ENCODE measurements around the gene CHCHD5. TPM values are rescaled to one million over a fixed set of nuclear protein-coding genes. Genes with fewer than 3 reads are reported as not detected.
"Not testable (repeated sequence)": the region's sequence is repeated elsewhere in the genome, so short reads cannot be mapped to it uniquely, and the experiment has no call there.

CHCHD5 gene
- polyA plus RNA-seq, 1 donor = 31.0 TPM

- no peak for DNase-seq (ENCODE audit: low read depth)
Observed at GRCh38 chr2:112585873-112586464, 1.6 kb downstream of the CHCHD5 start.

- DNase-seq (ENCODE audit: low read depth) = no peak
Observed at GRCh38 chr2:112588611-112589045, 4.2 kb downstream of the CHCHD5 start.

GRCh38 chr2:112591413-112591812 is 7.0 kb downstream of the CHCHD5 start:
- DNase-seq (ENCODE audit: low read depth) = no peak

- no peak for DNase-seq (ENCODE audit: low read depth)
Observed at GRCh38 chr2:112593736-112594135, 9.3 kb downstream of the CHCHD5 start.

- DNase-seq (ENCODE audit: low read depth) = no peak
Observed at GRCh38 chr2:112597537-112598322, 13.3 kb downstream of the CHCHD5 start.

DNA sequence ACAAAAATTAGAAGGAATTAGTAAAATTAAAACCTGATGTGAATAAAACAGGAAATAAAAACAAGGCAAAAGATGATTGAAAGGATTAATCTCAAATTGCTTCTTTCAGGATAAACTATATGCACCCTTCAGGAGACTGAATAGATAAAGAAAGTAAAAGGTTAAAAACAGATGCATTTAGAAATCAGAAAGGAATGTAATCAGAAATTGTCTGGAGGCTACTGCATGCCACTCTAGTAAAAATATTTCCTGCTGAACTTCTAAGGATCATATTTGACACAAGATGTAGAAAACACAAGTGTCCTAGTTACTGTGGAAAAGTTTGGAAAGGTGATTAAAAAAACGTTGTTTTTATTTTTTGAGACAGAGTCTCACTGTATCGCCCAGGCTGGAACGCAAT is 16.2 kb downstream of the CHCHD5 start:
- DNase-seq (ENCODE audit: low read depth) = no peak

- no peak for DNase-seq (ENCODE audit: low read depth)
Observed at GRCh38 chr2:112601754-112602153, 17.3 kb downstream of the CHCHD5 start.

DNA sequence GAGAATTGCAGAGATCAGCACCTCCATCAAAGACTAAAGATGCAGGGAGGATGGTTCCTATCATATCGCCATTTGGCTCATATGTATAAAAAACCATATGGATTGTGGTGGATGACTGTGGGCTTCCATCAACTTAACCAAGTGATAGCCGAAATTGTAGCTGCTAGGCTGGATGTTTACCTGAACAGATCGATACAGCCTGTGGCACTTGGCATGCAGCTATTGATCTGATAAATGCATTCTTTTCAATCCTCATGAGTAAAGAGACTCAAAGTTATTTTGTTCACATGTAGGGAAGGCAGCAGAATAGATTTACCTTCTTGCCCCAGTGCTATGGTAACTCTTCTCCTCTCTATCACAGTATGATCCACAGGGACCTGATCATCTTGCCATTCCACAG is 18.5 kb downstream of the CHCHD5 start:
- DNase-seq (ENCODE audit: low read depth) = no peak

GRCh38 chr2:112603731-112604130 is 19.3 kb downstream of the CHCHD5 start:
- no peak for DNase-seq (ENCODE audit: low read depth)

- DNase-seq (ENCODE audit: low read depth) = no peak
Observed at GRCh38 chr2:112604952-112605351, 20.5 kb downstream of the CHCHD5 start.

GRCh38 chr2:112605926-112606325 is 21.5 kb downstream of the CHCHD5 start:
- DNase-seq (ENCODE audit: low read depth) = no peak

DNA sequence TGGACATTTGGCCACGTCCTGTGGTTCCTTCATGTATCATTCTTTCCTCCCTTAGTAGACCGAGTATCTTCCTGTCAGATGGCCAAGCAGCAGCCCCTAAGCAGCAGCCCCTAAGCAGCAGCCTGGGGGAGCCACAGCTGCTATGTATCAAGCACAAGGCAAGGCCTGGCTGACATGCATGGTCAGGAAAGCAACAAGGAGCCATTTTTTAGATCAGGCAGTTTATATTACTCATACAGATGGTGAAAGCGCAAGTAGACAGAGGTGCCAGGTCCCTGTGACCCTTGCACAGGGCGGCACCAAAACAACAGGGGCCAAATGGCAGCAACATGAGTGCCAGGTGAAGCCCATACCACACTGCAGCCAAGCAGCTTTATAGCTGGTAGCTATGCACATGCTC is 22.1 kb downstream of the CHCHD5 start:
- no peak for DNase-seq (ENCODE audit: low read depth)

- no peak for DNase-seq (ENCODE audit: low read depth)
Observed at GRCh38 chr2:112607680-112608438, 23.4 kb downstream of the CHCHD5 start.

GRCh38 chr2:112609320-112609719 is 24.9 kb downstream of the CHCHD5 start:
- not testable (repeated sequence) for DNase-seq (ENCODE audit: low read depth)

DNA sequence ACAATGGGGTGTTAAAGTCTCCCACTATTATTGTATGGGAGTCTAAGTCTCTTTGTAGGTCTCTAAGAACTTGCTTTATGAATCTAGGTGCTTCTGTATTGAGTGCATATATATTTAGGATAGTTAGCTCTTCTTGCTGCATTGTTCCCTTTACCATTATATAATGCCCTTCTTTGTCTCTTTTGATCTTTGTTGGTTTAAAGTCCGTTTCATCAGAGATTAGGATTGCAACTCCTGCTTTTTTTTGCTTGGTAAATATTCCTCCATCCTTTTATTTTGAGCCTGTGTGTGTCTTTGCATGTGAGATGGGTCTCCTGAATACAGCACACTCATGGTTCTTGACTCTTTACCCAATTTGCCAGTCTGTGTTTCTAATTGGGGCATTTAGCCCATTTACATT is 27.9 kb downstream of the CHCHD5 start:
- DNase-seq (ENCODE audit: low read depth) = not testable (repeated sequence)

GRCh38 chr2:112614201-112614840 is 29.9 kb downstream of the CHCHD5 start:
- DNase-seq (ENCODE audit: low read depth) = no peak

DNA sequence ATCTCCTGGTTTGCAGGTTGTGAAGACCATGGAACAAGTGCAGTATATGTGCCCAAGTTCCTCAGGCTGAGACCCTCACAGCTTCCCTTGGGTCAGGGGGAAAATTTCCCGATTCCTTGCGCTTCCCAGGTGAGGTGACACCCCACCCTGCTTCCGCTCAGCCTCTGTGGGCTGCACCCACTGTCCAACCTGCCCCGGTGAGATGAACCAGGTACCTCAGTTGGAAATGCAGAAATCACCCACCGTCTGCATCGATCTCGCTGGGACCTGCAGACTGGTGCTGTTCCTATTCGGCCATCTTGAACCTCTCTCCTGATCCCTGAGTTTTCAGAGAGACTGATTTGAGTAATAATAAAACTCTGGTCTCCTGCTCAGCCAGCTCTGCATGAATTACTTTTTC is 30.6 kb downstream of the CHCHD5 start:
- DNase-seq (ENCODE audit: low read depth) = no peak

DNA sequence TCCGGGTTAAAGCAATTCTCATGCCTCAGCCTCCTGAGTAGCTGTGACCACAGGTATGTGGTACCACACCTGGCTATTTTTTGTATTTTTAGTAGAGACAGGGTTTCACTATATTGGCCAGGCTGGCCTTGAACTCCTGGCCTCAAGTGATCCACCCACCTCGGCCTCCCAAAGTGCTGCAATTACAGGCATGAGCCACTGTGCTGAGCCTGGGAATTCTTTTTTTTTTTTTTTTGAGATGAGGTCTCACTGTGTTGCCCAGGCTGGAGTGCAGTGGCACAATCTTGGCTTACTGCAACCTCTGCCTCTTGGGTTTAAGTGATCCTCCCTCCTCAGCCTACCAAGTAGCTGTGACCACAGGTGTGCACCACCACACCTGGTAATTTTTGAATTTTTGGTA is 31.4 kb downstream of the CHCHD5 start:
- DNase-seq (ENCODE audit: low read depth) = not testable (repeated sequence)

GRCh38 chr2:112618383-112618782 is 34.0 kb downstream of the CHCHD5 start:
- no peak for DNase-seq (ENCODE audit: low read depth)

- no peak for DNase-seq (ENCODE audit: low read depth)
Observed at GRCh38 chr2:112621790-112622527, 37.5 kb downstream of the CHCHD5 start.

DNA sequence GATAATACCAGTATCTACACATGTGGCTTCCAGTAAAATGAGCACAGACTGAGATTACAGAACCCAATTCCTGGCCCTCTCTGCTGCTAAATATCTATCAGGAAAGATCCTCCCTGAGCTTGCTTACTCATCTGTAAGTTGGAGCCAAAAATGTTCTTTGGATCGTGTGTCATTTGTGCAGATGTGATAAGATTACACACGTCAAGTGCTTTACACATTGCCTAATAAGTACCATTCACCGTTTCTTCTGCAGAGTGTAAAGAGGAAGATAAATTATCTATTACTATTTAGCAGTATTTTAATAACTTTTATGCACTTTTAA is 38.1 kb downstream of the CHCHD5 start:
- DNase-seq (ENCODE audit: low read depth) = no peak

Data from forelimb muscle (tissue), 1 donor.